GM18867 (cell line): Measurements from ENCODE around the gene EEF2.

Source experiments
- ATAC-seq: cut with Tn5 transposase; IDR thresholded peaks from one replicate; pipeline ENCODE4 v1.9.1; 2021; ENCODE audit warnings: mild to moderate bottlenecking, moderate library complexity; ENCODE audit not compliant: unreplicated experiment

The EEF2 gene

DNA sequence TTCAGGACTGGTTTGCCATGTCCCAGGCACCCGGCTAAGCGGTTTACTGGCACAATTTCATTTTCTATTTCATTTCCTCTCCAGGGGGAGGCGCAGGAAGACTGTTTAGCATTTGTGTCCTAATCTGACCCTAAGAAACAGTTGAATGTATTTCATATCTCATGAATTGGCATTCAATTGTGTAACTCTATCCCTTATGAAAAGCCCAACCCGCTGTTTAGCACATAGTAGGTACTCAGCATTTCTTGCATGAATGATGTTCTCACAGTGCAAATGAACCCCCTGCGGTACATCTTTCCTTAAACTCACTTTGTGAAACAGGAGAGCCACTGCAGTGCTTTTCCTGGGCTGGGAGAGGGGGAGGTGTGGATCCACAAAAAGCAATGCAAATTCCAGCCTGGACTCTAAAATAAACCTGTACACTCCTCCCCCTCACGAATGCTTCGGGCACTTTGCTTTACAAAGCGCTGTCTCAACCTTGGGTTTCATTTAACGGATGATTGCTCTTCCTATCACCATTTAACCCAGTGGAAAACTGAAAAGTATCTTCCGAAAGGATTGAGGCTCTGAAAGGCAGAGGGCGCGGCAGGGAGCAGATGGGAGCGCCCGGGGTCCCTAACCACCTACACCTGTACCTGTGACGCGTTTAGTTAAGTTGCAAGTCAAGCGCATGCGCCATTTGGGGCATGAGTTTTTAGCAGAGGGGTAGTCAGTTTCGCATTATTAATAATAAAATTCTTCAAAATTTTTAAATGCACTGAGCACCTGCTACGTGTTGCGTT is 1.2 kb upstream of the EEF2 start:
- no peak for ATAC-seq

DNA sequence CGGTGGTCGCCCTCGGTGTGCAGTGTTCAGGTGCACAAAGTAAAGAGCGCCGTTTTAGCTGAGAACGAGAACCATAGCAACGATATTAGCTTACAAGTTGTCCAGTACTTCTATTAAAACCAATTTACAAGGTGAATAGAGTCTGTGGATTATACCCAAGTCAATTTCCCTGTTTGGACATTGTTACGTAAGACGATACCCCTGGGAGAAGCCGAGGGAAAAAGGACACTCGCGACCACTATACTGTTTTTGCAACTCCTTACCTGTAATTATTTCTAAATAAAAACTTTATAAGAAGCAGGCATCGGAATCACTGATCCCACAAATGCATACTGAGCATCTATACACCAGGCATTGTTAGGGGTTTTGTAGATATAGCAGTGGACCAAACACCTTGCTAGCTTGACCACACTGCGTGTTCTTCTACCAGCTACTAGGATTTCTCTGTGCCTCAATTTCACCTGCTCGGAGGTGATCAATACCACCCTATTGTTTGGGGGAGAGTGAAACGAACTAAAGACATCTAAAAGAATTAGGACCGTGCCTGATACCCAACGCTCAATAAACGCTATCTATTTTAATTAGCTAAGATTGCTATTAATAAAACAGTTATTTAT is 488 bp upstream of the EEF2 start:
- no peak for ATAC-seq

DNA sequence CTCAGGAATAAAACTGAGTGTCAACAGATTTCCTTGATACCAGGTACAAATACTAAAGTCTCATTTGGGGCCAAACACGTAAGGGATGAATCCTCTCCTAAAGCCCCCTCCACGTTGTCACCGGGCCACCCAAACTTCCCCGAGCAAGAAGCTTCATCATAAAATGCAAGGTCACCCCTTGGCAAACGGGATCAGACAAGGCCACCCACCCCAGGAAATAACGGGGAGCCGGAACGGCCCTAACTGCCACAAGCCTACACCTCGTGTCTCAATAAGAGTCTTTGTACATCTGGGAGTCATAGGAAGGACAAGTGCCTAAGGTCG is 717 bp downstream of the EEF2 start:
- ATAC-seq, result no peak

DNA sequence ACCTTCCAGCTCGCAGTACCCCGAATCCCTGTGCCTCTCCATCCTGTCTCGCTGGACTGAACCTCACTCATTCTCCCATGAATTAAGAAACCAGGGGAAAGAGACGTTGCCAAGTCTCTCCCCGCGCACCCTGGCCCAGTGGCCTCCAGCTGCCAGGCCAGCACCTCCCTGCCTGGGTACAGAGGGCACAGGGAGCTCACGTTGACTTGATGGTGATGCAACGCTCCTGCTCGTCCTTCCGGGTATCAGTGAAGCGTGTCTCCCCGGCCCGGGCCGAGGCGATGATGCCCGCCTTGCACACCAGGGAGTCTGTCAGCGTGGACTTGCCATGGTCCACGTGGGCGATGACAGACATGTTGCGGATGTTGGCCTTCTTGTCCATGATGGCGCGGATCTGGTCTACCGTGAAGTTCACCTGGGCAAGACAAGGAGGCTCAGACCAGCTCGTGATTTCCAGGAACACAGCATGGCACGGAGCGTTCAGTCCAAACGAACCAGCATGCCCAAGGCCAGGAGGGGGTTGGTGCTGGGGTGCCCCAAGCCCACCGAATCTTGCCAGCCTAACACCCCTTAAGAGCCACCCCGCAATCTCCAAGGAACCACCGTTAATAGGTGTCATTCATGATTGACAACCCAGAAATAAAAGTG is 1.2 kb downstream of the EEF2 start:
- ATAC-seq, result no peak

DNA sequence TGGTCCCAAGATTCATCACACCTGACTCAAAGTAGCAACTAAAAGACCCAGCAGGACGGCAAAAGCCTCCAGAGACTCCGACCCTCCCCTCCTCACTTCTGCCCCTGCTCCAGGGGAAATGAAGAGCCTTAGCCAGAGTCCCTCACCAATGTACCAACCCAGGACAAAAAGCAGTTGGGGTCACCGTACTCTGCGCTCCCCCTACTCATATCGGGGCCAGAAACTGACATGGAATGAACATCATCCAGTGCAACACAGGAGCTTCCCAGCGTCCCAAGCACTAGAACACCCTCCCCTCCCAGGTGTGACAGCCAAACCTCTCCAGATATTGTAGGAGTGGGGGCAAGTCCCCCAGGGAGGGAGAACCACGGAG is 1.7 kb downstream of the EEF2 start:
- ATAC-seq, result no peak

DNA sequence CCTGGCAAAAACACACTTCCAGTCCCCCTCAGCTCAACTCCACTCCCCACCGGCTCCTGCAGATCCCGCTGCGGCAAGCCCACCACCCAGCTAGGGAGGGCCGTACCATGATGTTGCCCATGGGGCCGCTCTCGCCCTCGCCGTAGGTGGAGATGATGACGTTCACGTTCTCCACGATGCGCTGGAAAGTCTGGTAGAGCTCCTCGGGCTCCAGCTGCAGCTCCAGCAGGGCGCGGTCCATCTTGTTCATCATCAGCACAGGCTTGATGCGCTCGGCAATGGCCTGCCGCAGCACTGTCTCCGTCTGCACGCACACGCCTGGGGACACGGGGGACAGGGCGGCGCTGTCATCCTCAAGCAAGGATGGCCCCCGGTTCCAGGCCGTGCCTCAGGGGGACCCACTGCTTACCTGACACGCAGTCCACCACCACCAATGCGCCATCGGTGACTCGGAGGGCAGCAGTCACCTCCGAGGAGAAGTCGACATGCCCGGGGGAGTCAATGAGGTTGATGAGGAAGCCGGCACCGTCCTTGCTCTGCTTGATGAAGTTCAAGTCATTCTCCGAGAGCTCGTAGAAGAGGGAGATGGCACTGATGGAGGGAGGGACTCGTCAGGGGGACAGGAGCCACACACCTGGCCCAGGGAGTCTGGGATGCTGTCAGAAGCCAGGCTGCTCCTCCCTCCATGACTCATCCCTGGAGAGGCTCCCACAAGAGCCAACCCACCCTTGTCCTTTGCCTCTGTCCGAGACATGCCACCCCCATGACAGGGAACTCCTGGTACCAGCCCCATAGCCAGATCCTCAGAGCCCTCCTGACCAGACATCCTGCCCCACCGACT is 2.3 kb downstream of the EEF2 start:
- no peak for ATAC-seq

DNA sequence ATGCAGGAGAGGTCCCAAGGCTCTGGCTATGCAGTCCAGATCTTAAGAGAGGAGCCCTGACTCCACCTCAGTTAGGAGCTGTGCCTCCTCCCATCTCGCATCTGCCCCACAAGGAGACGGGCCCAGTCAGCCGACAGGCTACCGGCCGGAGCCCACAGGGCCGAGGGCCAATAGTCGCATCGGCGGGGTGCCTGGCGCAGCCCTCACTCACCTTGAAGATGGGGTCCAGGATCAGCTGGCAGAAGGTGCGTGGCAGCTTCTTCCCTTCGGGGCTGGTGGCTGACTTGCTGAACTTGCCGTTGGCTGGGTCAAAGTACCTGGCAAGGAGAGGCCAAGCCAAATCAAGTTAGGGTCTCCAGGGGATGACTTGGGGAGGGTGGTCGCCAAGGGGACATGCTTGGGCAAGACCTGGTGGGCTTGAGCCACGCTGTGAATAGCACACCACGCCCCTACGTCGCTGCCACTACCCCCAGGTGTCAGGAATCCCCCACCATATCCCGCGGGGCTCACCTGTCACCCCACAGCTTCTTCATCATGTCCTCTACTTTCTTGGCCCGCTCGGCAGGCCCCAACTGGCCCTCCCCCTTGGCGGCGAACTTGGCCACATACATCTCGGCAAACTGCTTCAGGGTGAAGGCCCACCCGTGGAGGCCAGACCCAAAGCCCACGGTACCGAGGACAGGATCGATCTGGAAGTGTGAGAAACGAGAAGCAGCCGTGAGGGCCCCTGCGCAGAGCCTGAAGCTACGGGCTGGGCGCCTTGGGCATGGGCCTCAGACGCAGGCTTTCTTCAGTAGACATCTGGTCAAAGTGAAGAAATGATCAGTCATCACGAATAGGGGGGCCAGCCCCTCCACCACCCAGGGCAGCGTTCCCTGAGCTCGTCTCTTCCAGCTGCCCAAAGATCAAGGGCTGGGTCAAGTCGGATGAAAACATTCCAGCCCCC is 3.3 kb downstream of the EEF2 start:
- ATAC-seq, result no peak

DNA sequence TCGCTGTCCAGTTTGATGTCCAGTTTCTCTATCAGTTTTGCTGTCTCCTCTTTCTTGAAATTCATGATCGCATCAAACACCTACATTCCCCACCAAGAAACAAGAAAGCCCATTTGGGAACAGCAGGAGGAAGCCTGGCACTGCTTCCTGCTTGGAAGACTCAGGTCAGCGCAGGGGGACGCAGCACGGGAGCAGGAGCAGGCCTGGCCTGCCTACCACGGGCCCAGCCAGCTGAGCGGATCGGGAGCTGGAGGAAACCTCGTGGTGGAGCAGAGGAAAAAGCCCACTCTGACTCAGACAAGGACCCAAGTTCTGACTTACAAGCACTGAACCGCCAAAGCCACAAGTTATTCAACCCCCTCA is 3.9 kb downstream of the EEF2 start:
- ATAC-seq, result no peak

DNA sequence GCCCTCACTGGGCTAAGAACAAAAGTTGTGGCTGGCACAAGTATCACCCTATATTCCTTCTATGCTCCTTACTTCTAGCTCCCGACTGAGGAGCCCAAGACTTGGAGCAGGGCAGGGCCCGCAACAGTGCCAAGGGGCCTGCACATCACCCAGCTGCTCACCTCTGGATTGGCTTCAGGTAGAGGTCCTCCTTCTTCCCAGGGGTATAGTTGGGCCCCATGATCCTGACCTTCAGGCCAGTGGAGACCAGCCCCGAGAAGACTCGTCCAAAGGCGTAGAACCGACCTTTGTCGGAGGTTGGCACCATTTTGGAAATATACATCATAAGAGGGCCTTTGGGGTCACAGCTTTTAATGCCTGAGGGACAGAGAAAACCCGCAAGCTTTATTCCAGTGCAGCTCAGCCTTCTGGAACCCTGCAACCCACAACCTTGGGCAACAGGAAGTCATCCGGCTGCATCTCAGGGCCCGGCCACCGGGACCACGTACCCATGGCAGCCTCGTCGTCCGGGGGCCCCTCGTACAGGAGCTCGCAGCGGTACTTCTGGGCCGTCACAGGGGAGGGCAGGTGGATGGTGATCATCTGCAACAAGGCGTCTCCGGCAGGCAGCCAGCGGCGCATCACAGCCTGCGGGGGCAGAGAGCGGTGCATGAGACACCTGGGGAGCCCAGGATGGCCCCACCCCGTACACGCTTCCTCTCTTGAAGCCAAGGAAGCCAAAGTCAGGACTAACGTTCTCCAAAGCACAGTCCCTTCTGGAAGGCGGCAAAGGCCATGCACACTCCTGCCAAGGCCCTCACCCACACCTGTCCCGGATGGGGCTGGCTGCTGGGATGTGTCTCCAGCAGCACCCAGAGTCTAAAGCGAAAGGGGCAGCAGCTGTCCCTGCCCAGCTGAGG is 4.7 kb downstream of the EEF2 start:
- ATAC-seq, result no peak

DNA sequence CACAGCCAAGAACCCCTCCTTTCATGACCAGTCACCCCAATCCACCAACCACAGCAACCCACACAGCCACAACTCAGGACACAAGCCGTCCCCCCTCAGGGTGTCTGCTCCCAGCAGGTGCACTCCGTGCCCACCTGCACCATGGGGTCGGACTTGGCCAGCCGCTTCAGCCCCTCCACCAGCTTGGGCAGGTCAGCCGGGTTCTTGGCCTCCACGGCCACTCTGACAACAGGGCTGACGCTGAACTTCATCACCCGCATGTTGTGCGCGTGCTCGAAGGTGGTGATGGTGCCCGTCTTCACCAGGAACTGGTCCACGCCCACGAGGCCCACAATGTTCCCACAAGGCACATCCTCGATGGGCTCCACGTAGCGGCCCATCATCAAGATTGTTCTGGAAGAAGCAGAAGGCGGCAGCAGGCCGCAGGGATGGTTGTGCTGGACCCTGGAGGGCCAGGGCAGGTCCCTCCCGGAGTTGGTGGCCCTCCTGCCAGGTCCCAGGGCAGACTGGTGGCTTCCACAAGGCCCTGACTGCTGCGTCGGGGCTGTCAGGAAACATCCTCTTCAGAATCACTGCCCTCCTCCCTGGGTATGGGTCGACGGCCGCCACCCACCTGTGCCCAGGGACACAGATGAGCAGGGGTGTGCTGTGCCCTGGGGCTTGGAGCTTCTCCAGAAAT is 5.5 kb downstream of the EEF2 start:
- no peak for ATAC-seq

DNA sequence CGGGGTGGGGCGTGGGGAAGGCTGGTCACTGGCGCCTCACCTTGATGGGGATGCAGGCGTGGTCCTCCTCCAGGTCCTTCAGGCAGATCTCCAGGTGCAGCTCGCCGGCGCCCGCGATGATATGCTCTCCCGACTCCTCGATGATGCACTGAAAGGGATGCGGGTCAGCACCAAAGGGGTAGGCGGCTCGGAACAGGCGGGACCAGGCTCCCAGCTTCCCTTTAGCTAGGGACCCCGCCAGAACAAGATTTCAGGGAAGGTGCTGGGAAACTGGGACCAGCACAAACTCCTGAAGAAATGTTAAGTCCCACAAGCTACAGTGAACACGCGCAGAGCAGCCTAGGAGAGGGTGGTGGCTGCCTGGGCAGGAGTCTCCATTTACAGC is 6.0 kb downstream of the EEF2 start:
- no peak for ATAC-seq

DNA sequence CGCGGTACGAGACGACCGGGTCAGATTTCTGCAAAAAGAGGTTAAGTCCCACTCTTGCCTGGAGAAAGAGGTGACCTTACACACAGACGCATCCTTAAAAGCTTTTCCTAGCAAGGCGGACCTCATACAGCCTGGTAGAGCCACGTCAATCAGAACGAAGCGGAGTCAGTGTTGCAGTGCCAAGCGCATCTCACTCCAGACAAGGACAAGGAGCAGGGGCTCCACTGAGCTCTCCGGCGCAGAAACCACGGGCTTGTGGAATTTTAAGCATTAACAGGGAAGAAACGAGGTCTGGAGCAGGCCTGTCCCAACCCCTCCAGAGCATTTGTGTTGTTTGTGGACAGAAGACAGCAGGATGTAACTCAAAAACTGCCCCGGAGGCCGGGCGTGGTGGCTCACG is 7.1 kb downstream of the EEF2 start:
- no peak for ATAC-seq

DNA sequence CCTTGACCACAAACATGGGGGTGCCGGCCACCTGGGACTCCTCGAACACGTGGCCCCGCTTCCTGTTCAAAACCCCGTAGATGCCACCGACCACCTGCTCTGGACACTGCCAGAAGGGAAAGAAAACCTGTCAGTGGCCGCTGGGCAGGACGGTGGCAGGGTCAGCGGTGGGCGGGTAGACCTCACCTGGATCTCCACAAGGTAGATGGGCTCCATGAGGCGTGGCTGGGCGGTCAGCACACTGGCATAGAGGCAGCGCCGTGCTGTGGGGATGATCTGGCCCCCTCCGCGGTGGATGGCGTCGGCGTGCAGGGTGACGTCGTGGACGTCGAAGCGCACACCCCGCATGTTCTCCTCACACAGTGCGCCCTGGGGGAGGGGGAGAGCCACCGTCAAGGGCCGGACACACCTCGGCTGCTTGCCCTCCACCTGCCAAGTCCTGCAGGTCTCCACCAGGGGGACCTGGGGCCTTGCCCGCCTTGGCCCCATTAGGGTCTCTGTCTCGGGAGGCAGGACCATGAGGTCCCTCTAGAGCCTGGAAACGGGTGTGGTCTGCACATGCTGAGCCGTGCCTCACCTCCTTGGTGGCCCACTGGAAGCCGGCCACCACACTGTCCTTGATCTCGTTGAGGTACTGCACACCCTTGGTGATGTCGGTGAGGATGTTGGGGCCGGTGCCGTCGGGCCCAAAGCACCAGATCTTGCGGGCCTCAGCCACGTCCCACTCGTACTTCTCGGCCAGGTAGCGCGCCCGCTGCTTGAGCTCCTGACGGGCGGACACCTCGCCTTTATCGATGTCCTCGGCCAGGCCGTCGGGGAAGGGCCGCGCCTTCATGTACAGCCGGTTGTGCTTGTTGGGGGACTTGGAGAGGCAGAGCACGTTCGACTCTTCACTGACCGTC is 7.8 kb downstream of the EEF2 start:
- ATAC-seq, result no peak

DNA sequence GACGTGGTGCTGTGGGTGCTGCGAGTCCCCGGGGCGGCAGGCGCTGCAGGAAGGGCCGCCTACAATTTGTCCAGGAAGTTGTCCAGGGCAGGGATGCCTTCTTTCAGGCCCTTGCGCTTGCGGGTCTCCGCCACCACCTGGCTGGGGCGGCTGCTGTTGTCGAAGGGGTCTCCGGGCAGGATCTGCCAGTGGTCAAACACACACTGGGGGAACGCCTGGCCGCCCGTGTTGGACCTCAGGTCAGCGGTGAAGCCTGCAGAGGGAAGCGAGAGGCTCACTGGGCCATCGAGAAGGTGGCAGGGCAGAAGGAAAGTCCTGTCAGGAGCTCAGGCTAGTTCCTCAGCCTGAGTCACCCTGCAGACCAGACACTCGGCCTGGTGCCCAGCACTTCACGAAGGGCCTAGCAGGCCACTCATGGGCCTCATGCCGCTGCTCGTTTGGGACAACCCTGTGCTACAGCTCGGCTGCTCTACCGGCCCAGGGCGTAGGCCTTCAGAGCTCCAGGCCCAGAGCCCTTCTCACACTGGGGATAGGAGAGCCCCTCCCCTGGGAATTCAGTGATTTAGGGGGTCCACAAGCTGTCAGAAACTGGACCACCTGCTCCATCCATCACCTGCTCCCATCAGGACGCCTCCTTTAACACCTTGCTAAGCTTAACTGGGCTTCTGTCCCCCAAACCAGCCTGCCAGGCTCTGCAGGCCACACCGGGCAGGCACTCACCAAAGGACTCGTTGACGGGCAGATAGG is 8.6 kb downstream of the EEF2 start:
- ATAC-seq, result no peak

DNA sequence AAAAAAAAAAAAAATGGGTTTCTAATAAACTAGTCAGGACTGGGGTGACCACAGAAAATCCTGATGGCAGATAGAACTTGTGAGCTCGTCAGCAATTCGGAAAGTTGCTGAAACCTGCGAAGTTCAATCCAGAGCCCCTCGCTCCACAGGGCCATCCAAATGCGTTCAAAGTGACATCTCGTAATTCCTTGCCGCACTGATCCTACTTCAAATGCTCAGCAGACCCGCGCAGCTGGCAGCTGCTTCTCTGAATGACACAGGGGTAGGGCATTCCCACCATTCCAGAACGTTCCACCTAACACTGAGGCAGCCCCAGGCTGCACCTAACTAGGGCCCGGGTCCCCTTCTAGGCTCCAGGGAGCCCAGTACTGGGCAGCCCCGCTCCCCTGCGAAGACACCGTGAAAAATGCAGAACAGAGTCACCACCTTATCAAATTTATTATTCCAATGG is 9.6 kb downstream of the EEF2 start:
- no peak for ATAC-seq

DNA sequence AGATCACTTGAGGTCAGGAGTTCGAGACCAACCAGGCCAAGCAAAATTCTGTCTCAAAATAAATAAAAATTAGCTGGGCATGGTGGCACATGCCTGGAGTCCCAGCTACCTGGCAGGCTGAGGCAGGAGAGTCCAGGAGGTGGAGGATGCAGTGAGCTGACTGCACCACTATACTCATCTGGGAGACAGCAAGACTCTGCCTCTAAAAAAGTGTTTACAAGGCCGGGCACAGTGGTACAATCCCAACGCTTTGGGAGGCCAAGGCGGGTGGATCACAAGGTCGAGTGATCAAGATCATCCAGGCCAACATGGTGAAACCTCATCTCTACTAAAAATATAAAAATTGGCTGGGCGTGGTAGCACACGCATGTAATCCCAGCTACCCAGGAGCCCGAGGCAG is 10.1 kb downstream of the EEF2 start:
- no peak for ATAC-seq
